Thymus (tissue), 11 donors: Measurements from ENCODE around the gene KCNJ14. TPM values are rescaled to one million over a fixed set of nuclear protein-coding genes. Genes with fewer than 3 reads are reported as not detected.

Experiments
- DNase-seq, 9 donors: peaks; one replicate each; pipeline ENCODE4 v3.0.0-alpha.2; 2013; ENCODE audit warnings: low spot score in 9 of 9, low read depth in 6 of 9, missing footprints in 1 of 9
- H3K27ac ChIP-seq, 2 donors: one replicate each; pipeline ENCODE4 v1.5.1; 2013; ENCODE audit warnings: control low read depth in 1 of 2, low read depth in 1 of 2, low read length in 1 of 2, mild to moderate bottlenecking in 1 of 2, moderate library complexity in 1 of 2
- H3K27me3 ChIP-seq, 2 donors: one replicate each; pipeline ENCODE4 v1.5.1; 2013; ENCODE audit warnings: low read length in 1 of 2; ENCODE audit not compliant: control insufficient read depth in 2 of 2, insufficient read depth in 1 of 2
- H3K36me3 ChIP-seq, 2 donors: one replicate each; pipeline ENCODE4 v1.5.1; 2013; ENCODE audit warnings: low read length in 1 of 2, mild to moderate bottlenecking in 1 of 2, moderate library complexity in 1 of 2; ENCODE audit not compliant: control insufficient read depth in 2 of 2, insufficient read depth in 2 of 2
- H3K4me1 ChIP-seq, 2 donors: one replicate each; pipeline ENCODE4 v1.5.1; 2013; ENCODE audit warnings: low read length in 2 of 2; ENCODE audit not compliant: control insufficient read depth in 2 of 2, insufficient read depth in 2 of 2
- H3K4me3 ChIP-seq, 2 donors: one replicate each; pipeline ENCODE4 v1.5.1; 2013; ENCODE audit warnings: low read length in 2 of 2, control low read depth in 1 of 2, mild to moderate bottlenecking in 1 of 2
- H3K9me3 ChIP-seq, 2 donors: one replicate each; pipeline ENCODE4 v1.5.1; 2013; ENCODE audit warnings: low read length in 1 of 2, mild to moderate bottlenecking in 1 of 2; ENCODE audit not compliant: control insufficient read depth in 2 of 2, insufficient read depth in 1 of 2
- WGBS: extraction: QIAGEN DNeasy Blood & Tissue Kit; methylation state at CpG from one replicate; pipeline ENCODE4 v1.1.7; 2013; 5-methylcytosine and 5-hydroxymethylcytosine counted together
- polyA plus RNA-seq: library from polyadenylated mRNA; stranded (reverse); fragments of 200-250 nt; gene quantifications from one replicate; pipeline ENCODE4 v1.2.3, GENCODE V29; 2013
- total RNA-seq: library from RNA; stranded (reverse); fragments of 120-200 nt; gene quantifications from one replicate; pipeline ENCODE4 v1.2.4, GENCODE V29; 2013
- donor health status: healthy.

KCNJ14 gene
- total and polyA plus RNA-seq, 2 donors: 0.19 to 0.78 TPM

GRCh38 chr19:48497728-48498594, 42.6 kb downstream of the KCNJ14 start:
- Histone ChIP-seq H3K27ac (no peak overlapping the region), H3K4me1 (peaks cover 2 to 20% of the 10 kb centered on the region in 2 donors), H3K9me3 (peaks cover 0 to 9% of the 10 kb centered on the region in 2 donors), H3K36me3 (no peaks in the 10 kb centered on the region), H3K4me3 (no peak overlapping the region), H3K27me3 (peaks cover 42 to 84% of the 10 kb centered on the region in 2 donors)
- WGBS: 89% methylated on average over 46 of the region's 46 CpGs
- DNase-seq: no peak

- no peak overlapping the region for H3K4me3 ChIP-seq
- peaks cover 34 to 79% of the 10 kb centered on the region in 2 donors for H3K27me3 ChIP-seq
- H3K27ac ChIP-seq: no peak overlapping the region
- peaks cover 2 to 19% of the 10 kb centered on the region in 2 donors for H3K4me1 ChIP-seq
- H3K36me3 ChIP-seq: no peaks in the 10 kb centered on the region
- H3K9me3 ChIP-seq: peaks cover 0 to 3% of the 10 kb centered on the region in 2 donors
- DNase-seq: no peak
- WGBS: 80% methylated on average over 58 of the region's 59 CpGs
Observed at GRCh38 chr19:48498595-48499311, 43.4 kb downstream of the KCNJ14 start.

- Histone ChIP-seq H3K4me1 (peaks cover 2 to 19% of the 10 kb centered on the region in 2 donors), H3K27me3 (peaks cover 26 to 72% of the 10 kb centered on the region in 2 donors), H3K4me3 (no peak overlapping the region), H3K9me3 (peaks cover 0 to 3% of the 10 kb centered on the region in 2 donors), H3K36me3 (no peaks in the 10 kb centered on the region), H3K27ac (no peak overlapping the region)
- DNase-seq: no peak
- WGBS: 90% methylated on average over 44 of the region's 44 CpGs
Observed at GRCh38 chr19:48499316-48500090, 44.1 kb downstream of the KCNJ14 start.

GRCh38 chr19:48500830-48501493, 45.6 kb downstream of the KCNJ14 start:
- H3K4me3 ChIP-seq: no peak overlapping the region
- H3K9me3 ChIP-seq: peaks cover 0 to 3% of the 10 kb centered on the region in 2 donors
- 61% methylated on average over 32 of the region's 32 CpGs for WGBS
- H3K27ac ChIP-seq: no peak overlapping the region
- H3K36me3 ChIP-seq: no peaks in the 10 kb centered on the region
- H3K4me1 ChIP-seq: peaks cover 2 to 19% of the 10 kb centered on the region in 2 donors
- H3K27me3 ChIP-seq: peaks cover 13 to 58% of the 10 kb centered on the region in 2 donors
- DNase-seq: no peak

GRCh38 chr19:48501494-48502349, 46.3 kb downstream of the KCNJ14 start:
- Histone ChIP-seq H3K27me3 (peaks cover 13 to 51% of the 10 kb centered on the region in 2 donors), H3K36me3 (no peaks in the 10 kb centered on the region), H3K27ac (no peak overlapping the region), H3K4me3 (peak overlapping the region; percentile 9 to 22), H3K9me3 (peaks cover 0 to 3% of the 10 kb centered on the region in 2 donors), H3K4me1 (peaks cover 2 to 19% of the 10 kb centered on the region in 2 donors)
- peak in 5 of 9 donors; percentile 59 to 83 (median 62) for DNase-seq
- WGBS: 5% methylated on average over 20 of the region's 20 CpGs

GRCh38 chr19:48502350-48503018, 47.1 kb downstream of the KCNJ14 start:
- peak overlapping the region; percentile 25 to 56 for H3K27ac ChIP-seq
- no peak overlapping the region for H3K4me3 ChIP-seq
- H3K9me3 ChIP-seq: peaks cover 0 to 3% of the 10 kb centered on the region in 2 donors
- peaks cover 2 to 19% of the 10 kb centered on the region in 2 donors for H3K4me1 ChIP-seq
- DNase-seq: no peak
- 33% methylated on average over 27 of the region's 27 CpGs for WGBS
- peaks cover 8 to 48% of the 10 kb centered on the region in 2 donors for H3K27me3 ChIP-seq
- no peaks in the 10 kb centered on the region for H3K36me3 ChIP-seq

- no peak overlapping the region for H3K27ac ChIP-seq
- peak in 1 of 9 donors; percentile 58 for DNase-seq
- H3K4me1 ChIP-seq: peaks cover 10 to 19% of the 10 kb centered on the region in 2 donors
- H3K9me3 ChIP-seq: peaks cover 0 to 7% of the 10 kb centered on the region in 2 donors
- no peaks in the 10 kb centered on the region for H3K36me3 ChIP-seq
- WGBS: 97% methylated on average over 5 of the region's 5 CpGs
- H3K4me3 ChIP-seq: no peak overlapping the region
- peaks cover 15 to 45% of the 10 kb centered on the region in 2 donors for H3K27me3 ChIP-seq
Observed at GRCh38 chr19:48506138-48506733, 50.9 kb downstream of the KCNJ14 start.
